ENCODE data around the gene GALK2.
"Not testable (repeated sequence)": the region's sequence is repeated elsewhere in the genome, so short reads cannot be mapped to it uniquely, and the experiment has no call there.

The GALK2 gene

DNA sequence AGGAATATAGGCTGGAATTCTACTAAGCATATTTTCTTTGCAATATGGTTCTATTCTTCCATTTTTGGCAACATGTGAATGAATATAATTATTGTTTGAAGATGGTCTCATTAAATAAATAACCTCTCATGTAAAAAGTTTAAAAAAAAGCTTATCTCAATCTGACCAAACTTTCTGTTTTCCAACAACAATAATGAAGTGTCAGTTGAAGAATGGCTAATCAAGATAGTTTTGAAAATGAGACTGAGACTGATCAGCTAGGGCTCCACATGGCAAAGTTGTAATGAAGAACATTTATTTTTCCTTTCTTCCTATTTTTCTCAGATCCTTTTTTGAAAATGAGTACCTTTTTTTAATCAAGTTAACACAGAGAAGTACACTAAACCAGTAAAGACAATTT is 117.4 kb downstream of the GALK2 start:
- DNase-seq, result no peak

DNA sequence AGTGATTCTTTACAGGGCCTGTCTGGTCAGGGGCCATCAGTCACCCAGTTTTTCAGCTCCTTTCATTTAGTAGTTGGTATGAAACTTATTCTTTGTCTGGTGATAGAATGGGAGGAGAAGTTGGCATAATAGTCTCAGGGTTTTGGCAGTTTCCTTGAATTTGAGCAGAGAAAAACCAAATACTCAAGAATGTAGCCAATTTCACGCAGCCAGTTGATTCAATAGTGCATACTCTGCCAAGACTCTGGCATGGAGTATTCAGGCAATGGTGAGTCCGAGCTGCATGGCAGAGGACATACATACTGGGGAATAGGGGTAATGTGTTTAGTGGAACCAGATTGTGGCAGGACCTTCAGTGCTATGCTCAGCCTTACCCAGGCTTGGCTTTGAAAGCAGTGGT is 118.3 kb downstream of the GALK2 start:
- DNase-seq, result no peak

DNA sequence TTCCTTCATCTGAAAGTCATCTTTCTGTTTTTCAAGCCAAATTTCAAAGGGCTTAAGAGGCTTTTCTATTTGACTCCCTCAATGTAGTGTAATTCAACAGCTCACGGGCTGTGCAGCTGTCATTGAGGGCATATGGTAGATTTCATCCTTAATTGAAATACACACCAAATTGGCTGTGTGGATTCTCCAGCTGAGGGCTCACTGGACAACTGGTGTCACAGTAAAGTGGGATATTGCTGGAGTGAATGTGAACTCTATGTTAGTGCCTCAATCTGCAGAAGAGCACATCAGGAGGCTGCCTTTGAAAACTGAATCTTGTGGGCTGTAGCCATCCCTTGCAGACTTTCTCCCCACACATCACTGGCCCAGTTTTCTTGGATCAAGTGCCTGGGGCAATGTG is 120.1 kb downstream of the GALK2 start:
- DNase-seq, result no peak

DNA sequence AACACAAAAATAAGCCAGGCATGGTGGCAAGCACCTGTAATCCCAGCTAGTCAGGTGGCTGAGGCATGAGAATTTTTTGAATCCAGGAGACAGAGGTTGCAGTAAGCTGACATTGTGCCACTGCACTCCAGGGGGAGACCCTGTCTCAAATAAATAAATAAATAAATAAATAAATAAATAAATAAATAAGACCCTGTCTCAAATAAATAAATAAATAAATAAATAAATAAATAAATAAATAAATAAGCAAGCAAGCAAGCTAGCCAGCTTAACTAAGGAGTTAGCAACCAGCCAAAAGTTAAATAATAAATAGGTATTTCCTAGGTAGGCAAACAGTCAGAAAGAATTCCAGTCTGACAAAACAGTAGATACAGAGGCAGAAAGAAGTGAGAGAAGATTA is 123.9 kb downstream of the GALK2 start:
- DNase-seq, result no peak

DNA sequence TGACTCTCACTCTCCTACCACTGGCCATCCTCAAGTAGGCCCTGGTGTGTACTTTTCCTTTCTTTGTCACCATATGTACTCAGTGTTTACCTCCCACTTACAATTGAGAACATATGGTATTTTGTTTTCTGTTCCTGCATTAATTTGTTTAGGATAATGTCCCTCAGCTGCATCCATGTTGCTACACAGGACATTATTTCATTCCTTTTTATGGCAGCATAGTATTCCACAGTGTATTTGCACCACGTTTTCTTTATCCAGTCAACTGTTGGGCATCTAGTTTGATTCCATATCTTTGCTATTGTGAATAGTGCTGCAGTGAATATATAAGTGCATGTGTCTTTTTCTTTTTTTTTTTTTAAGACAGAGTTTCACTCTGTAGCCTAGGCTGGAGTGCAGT is 126.2 kb downstream of the GALK2 start:
- no peak for DNase-seq

DNA sequence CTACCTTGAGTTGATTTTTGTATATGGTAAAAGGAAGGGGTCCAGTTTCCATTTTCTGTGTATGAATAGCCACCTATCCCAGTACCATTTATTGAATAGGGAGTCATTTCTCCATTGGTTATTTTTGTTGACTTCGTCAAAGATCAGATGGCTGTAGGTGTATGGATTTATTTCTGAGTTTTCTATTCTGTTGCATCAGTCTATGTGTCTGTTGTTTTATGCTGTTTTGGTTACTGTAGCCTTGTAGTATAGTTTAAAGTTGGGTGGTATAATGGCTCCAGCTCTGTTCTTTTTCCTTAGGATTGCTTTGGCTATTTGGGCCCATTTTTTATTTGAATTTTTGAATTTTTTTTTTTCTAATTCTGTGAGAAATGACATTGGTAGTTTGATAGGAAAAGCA is 127.5 kb downstream of the GALK2 start:
- DNase-seq, result no peak

DNA sequence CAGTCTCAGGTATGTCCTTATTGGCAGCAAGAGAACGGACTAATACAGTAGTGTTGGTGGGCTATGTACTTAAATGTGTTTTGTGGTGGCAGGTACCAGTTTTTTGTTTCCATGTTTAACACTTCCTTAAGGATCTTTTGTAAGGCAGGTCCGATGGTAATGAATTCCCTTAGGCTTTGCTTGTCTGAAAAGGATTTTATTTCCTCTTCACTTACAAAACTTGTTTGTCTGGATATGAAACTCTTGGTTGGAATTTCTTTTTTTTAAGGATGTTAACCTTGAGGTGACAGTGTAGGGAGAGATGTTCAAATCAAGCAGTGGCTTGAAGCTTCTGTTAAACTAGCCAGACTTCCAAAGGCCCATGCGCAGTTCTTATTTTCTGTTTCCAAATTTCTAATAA is 130.8 kb downstream of the GALK2 start:
- no peak for DNase-seq

DNA sequence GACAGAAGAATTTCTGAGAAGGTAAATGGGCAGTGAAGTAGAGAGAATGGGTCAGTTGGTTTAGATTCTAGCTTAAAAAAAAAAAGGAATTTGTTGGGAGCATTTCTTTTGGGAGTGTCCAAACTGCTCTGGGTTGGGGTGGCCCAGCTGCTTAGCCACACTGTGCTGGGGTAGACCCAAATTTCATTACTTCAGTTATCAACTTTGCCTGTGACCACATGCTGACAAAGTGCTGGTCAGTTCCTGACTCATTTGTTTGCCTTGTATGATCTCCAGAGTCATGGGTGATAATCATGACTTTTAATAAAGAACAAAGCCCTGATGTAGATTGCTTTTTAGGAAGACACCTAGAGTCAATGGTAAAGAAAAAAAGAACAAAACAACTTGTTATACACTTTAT is 131.5 kb downstream of the GALK2 start:
- DNase-seq, result peak; percentile 7

DNA sequence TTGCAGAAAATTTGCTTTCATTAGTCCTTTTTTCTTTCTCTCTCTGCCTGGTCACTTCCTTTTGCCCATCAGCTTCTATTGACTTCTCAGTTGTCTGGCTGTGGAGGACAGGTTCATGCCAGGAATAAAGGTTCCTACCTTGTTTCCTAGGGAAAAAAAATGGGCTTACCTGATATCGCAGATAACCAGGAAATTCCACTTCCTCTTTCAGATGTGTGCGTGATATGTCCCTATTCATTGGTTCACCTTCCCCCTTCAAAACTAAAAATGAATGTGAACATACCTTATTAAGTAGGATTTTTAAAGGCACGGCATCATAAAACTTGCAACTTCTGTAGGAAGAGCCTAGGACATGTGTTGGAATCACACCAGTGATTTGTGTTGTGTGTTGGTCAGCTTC is 133.0 kb downstream of the GALK2 start:
- DNase-seq, result no peak

DNA sequence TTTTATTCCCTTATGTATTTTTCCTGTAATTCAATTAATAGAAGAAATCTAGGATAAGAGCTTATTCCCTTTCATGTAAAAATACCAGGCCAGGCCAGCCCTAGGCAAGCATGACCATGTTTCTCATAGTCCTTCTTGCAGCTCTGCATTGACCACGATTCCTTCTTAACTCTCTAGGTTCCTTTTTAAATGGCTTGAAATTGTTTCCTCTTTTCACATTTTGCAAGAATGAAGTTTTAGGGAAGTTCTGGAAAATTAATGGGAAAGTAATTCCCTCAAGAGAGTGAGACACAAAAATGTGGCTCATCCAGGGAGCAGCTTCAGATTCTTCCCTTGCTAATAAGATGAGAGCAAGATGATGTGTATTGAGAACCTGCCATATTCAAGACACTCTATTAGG is 136.5 kb downstream of the GALK2 start:
- no peak for DNase-seq

DNA sequence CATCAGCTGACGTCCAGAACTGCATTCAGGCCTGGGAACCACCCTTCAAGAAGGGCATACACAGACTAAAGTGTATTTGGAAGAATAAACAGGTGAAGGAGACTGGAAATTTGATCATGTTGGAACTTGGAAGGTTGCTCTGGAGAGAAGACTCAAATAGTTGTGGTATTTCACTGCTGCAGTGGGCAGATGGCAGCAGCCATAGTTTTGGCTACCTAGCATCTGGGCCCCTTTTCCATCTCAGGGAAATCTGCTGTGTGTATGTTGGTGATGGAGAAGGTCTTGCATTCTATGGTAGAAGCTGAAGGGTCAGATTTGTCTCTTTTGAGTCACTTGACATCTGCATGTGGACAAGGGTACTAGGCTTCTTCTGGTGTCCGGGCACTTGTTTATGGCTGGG is 138.6 kb downstream of the GALK2 start:
- no peak for DNase-seq

DNA sequence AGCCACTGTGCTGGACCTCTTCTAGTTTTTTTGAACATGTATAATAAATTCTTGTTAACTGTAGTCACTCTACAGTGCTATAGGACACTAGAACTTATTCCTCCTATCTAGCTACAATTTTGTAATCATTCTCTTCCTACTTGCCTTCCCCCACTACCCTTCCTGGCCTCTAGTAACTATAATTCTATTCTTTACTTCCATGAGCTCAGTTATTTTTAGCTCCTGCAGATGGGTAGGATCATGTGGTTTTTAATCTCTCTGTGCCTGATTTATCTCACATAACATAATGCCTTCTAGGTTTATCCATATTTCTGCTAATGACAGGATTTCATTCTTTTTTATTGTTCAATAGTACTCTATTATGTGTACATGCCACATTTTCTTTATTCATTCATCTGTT is 139.8 kb downstream of the GALK2 start:
- DNase-seq, result no peak

DNA sequence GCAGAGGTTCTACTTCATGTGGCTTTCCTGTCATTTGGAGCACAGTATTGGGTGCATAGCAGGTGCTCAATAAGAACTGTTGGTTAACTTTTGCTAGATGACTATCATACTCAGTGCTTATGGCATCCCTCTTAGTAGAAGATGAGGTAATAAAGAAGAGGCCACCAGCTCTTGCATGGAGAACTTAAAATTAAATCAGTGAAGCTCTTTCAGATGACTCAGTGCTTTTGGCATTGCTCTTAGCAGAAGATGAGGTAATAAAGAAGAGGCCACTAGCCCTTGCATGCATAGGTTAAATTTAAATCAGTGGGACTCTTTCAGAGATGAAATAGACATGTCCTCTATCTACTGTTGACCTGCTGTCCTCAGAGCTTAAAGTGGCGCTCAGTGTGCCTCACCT is 143.6 kb downstream of the GALK2 start:
- DNase-seq, result peak; percentile 86

DNA sequence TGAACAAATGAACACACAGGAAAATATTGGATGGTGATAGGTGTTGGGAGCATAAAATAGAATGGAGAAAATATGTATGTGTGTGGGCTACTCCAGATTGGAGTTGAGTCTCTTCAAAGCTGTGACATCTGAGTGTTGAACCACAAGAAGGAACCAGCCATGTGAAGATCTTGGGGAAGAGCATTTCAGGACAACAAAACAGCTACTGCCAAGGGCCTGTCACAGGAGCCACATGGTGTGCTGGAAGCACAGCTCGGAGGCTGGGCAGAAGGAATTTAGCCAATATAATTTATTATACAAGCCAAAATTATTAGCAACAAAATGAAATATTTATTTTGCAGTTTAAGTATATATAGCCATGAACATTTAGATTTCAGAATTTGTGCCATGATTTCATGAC is 144.7 kb downstream of the GALK2 start:
- no peak for DNase-seq

DNA sequence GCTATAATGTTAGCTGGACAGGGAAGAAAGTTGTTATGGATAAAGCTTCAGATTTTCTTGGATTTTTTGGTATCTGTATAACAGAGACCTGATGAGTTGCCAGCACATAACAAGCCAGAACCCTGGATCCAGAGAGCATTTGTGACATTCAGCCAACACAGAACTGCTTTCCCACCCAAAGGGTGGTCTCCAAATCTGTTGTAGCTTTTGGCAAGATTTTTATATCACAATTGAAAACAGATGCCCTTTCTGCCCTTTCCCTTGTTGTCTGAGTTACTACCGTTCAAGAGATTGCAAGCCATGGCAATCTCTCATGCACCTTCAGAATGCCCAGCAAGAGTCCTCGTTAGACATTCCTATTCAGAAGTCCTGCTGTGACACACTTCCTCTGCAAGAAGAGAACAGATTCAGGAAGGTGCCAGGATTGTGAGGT is 145.4 kb downstream of the GALK2 start:
- DNase-seq, result no peak

DNA sequence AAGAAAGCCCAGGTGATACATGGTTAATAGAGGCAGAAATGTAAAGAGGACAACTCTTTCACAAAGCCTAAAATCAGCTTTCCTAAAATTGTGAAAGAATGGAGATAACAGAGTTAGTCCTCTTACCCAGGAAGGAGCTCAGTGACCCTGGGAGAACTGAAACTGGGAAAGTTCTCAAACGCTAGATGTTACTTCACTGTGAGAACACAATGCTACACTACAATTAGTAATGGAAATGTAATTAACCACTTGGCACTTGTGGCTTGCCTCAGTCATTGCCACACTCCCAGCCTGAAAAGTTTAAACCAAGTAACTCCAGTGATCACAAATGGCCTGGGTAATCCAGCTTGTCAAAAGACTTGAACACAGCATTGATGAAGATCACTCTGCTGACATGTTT is 150.3 kb downstream of the GALK2 start:
- DNase-seq, result no peak

DNA sequence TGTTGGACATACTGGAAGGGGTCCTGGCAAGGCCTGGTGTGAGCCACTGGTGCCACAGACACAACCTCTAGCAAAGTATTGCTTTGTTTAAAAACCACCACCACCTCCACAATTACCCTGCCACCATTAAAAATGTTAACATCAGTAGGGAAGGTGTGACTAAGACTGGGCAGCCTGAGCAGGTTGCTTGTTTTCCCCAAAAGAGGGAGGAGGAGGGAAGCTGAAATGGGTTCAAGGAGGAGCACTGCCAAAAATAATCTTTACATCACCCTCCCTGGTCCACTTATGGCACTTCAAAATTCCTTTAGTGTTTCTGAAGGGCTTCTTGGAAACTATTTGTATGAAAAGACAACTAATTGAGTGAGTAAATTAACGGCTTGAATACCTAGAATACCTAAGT is 153.2 kb downstream of the GALK2 start:
- DNase-seq, result no peak

DNA sequence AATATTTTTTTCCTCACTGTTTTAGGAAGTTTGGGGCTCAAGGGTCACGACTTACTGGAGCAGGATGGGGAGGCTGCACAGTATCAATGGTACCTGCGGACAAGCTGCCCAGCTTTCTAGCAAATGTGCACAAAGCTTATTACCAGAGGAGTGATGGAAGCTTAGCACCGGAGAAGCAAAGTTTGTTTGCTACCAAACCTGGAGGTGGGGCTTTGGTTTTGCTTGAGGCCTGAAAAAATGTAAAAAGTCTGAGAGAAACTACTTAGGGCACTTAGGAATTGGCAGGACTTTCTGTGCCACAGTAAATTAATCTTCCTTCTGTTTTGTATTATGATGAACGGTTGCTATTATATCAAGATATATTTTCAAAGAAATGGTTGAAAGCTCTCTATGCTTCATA is 157.9 kb downstream of the GALK2 start:
- DNase-seq, result no peak

DNA sequence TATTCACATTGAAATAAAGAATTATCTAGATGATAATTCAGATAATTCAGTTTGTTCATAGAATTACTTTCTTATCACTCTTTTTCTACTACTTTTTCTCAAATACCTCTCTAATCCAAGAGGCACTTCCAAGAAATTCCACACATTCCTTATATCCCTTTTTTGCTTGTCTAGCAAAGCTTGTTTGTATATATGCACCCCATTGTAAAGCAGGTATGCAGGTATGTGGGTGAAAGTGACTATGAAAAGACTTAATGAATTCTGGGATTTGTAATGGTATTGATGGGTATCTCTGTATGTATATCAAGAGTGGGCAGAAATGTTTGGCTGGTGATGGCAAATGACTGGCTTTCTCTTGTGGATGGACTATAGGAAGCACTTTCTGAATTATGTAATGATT is 158.9 kb downstream of the GALK2 start:
- DNase-seq, result no peak

DNA sequence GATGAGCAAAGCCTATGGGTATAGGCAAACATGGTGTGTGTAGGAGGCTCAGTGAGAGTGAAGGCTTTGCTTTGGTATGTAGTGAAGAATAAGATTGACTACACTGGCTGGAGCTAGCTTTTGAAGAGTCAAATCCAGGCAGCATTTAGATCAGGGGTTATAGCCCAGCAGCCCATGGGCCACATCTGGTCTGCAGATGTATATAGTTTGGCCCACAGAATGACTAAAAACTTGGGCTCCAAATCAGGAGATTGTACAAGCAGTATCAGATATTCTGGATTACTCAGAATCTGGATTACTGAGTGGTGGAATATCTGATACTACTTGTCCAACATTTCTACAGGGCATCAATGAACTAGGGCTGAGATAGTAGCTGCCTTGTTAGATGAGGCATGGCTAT is 160.1 kb downstream of the GALK2 start:
- peak; percentile 8 for DNase-seq

DNA sequence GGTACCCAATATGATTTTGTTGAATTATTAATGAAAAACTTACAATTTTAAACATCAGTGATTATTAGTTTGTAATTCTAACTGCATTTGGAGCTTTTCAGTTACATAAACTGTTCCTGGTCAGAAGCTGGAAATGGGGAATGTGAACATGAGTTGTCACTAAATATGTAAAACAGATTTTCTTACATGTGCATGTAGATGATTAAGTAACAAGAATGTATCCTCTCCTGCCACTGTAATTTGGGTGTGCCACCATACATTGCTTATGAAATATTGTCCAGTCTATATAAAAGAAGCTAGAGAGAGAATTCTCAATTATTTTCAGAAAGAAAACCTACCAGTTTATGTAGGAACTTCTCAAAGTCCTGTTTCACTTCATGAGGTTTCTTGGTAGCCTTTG is 161.4 kb downstream of the GALK2 start:
- DNase-seq, result no peak

DNA sequence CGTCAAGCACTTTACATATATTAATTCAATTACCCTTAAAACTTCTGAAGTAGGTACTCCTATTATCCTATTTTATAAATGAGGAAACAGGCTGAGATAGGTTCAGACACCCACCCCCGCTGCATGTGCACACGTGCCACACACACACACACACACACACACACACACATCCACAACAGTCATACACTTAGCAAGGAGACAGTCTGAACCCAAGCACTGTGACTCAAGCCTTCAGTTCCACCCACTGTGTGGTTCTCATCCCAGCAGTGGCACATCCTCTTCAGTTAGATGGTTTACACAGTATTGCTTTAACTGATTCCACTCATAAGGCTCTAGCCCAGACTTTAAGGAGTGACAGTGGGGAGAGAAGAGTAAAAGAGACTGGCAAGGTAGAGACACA is 161.9 kb downstream of the GALK2 start:
- DNase-seq, result no peak

DNA sequence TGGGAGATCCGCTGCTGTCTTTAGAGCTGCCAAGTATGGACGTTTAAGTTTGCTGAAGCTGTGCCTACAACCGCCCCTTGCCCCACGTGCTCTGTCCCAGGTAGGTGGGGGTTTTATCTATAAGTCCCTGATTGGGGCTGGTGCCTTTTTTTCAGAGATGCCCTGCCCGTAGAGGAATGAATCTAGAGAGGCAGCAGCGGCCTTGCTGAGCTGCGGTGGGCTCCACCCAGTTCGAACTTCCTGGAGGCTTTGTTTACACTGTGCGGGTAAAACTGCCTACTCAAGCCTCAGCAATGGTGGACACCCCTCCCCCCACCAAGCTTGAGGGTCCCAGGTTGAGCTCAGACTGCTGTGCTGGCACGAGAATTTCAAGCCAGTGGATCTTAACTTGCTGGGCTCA is 169.6 kb downstream of the GALK2 start:
- DNase-seq, result no peak

DNA sequence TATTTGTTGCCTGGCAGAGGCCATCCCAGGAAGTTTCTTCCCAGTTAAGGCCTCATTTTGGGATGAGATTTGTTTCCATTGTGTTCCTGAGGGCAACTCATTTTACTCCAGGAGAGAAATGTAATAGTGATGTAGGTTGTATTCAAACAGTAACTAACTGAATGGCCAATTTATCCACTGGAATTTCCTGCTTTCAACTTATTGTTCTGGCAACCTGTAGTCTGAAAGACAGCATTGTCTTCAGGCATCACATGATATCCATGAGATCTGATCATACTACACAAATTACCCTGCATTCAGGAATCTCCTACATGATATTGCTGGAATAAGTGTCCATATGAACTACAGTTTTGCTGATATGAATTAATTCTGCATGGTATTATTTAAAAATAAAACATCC is 173.5 kb downstream of the GALK2 start:
- no peak for DNase-seq

DNA sequence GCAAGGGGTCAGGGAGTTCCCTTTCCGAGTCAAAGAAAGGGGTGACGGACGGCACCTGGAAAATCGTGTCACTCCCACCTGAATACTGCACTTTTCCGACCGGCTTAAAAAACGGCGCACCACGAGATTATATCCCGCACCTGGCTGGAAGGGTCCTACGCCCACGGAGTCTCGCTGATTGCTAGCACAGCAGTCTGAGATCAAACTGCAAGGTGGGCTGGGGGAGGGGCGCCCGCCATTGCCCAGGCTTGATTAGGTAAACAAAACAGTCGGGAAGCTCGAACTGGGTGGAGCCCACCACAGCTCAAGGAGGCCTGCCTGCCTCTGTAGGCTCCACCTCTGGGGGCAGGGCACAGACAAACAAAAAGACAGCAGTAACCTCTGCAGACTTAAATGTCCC is 184.4 kb downstream of the GALK2 start:
- not testable (repeated sequence) for DNase-seq

DNA sequence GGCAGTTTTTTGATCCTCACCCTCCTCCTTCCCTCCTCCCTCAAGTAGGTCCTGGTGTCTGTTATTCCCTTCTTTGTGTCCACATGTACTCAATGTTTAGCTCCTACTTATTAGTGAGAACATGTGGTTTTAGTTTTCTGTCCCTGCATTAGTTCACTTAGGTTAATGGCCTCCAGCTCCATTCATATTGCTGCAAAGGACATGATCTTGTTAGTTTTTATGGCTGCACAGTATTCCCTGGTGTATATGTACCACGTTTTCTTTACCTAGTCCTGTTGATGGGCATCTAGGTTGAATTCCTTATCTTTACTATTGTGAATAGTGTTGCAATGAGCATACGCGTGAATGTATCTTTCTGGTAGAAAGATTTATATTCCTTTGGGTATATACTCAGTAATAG is 191.3 kb downstream of the GALK2 start:
- DNase-seq, result no peak
